Measurements from ENCODE around the gene DLL4. TPM values are rescaled to one million over a fixed set of nuclear protein-coding genes. Genes with fewer than 3 reads are reported as not detected.
"Not testable (repeated sequence)": the region's sequence is repeated elsewhere in the genome, so short reads cannot be mapped to it uniquely, and the experiment has no call there.

DLL4 gene
- total RNA-seq, 1 donor from 2014 or later, result 6.5 TPM

- peaks cover 10% of the 10 kb centered on the region for H3K36me3 Mint-ChIP-seq (ENCODE audit: insufficient read depth)
- TF ChIP-seq, protein P1, sequence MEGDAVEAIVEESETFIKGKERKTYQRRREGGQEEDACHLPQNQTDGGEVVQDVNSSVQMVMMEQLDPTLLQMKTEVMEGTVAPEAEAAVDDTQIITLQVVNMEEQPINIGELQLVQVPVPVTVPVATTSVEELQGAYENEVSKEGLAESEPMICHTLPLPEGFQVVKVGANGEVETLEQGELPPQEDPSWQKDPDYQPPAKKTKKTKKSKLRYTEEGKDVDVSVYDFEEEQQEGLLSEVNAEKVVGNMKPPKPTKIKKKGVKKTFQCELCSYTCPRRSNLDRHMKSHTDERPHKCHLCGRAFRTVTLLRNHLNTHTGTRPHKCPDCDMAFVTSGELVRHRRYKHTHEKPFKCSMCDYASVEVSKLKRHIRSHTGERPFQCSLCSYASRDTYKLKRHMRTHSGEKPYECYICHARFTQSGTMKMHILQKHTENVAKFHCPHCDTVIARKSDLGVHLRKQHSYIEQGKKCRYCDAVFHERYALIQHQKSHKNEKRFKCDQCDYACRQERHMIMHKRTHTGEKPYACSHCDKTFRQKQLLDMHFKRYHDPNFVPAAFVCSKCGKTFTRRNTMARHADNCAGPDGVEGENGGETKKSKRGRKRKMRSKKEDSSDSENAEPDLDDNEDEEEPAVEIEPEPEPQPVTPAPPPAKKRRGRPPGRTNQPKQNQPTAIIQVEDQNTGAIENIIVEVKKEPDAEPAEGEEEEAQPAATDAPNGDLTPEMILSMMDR (IDR thresholded peaks at IDR 0.05; ENCODE audit: unreplicated experiment), result no peak
- peaks cover 33% of the 10 kb centered on the region for H3K27me3 Mint-ChIP-seq
- no peak for DNase-seq (ENCODE audit: low spot score, unreplicated experiment)
- H3K27ac Mint-ChIP-seq, result peak overlapping the region; percentile 51
- H3K4me1 Mint-ChIP-seq (ENCODE audit: low read depth), result peaks cover 12% of the 10 kb centered on the region
- H3K4me3 Mint-ChIP-seq (ENCODE audit: low read depth), result peak overlapping the region; percentile 18
- peaks cover 9% of the 10 kb centered on the region for H3K9me3 Mint-ChIP-seq (ENCODE audit: low read depth)
These were observed 30.4 kb downstream of the DLL4 start for GRCh38 chr15:40959331-40960141.

DNA sequence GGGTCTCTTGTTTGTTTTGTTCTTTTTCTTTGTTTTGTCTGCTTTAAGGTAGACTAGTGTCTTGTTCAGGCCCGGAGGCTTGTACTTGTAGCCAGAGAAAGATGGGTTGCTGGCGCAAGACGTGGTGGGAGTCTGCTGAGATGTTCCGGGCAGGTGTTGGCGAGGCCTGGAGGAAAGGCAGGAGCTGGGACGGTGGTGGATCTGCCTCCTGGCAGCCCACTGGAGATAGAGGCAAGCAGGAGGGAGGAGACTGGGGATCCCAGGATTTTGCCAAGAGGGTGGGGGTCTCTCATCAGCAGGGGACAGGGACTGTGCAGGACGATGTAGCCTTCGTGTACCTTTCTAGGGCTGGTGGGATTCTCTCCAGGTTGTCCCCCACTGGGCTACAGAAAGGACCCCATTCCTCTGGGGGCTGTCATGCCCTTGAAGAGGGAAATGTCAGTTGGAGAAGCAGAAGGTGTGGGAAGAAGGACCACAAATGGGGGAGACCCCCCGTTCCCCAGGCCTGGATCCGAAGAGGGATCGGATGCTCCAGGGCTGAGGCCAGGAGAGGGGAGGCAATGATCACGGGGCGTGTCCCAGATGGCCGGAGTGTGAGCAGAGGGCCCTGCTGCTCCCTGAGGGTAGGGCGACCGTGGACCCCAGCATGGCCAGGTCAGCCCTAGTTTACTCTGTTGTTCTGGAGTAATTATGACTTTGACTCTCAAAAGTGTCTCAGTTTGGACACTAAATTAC, 31.2 kb downstream of the DLL4 start:
- no peak overlapping the region for H3K4me3 Mint-ChIP-seq (ENCODE audit: low read depth)
- DNase-seq (ENCODE audit: low spot score, unreplicated experiment), result no peak
- H3K4me1 Mint-ChIP-seq (ENCODE audit: low read depth), result peaks cover 14% of the 10 kb centered on the region
- H3K27me3 Mint-ChIP-seq, result peaks cover 32% of the 10 kb centered on the region
- TF ChIP-seq, protein P1 (IDR thresholded peaks at IDR 0.05; ENCODE audit: unreplicated experiment), result no peak
- H3K9me3 Mint-ChIP-seq (ENCODE audit: low read depth), result peaks cover 9% of the 10 kb centered on the region
- H3K27ac Mint-ChIP-seq, result peak overlapping the region; percentile 51
- H3K36me3 Mint-ChIP-seq (ENCODE audit: insufficient read depth), result peaks cover 10% of the 10 kb centered on the region

DNA sequence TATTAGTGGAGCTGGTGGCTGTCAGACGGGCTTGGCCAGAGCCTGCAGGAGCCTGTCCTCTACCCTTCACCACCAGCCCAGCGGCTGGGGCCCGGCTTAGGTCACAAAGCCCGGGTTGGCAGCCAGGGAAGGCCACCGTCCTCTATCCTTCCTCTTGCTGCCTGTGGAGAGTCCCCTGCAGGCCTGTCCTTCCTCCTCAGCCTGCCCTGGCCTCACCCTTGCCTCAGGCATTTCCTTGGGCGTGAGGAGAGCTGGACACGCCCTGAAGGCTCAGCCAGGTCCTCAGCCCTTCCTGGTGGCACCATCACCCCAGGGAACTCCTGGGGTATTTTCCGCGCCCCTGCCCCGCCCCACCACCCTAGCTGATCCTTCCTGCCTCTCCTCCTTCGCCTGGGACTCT, 31.8 kb downstream of the DLL4 start:
- DNase-seq (ENCODE audit: low spot score, unreplicated experiment), result no peak
- H3K36me3 Mint-ChIP-seq (ENCODE audit: insufficient read depth), result peaks cover 8% of the 10 kb centered on the region
- no peak overlapping the region for H3K27ac Mint-ChIP-seq
- peaks cover 30% of the 10 kb centered on the region for H3K27me3 Mint-ChIP-seq
- TF ChIP-seq, protein P1 (IDR thresholded peaks at IDR 0.05; ENCODE audit: unreplicated experiment), result no peak
- peaks cover 18% of the 10 kb centered on the region for H3K4me1 Mint-ChIP-seq (ENCODE audit: low read depth)
- H3K9me3 Mint-ChIP-seq (ENCODE audit: low read depth), result peaks cover 9% of the 10 kb centered on the region
- H3K4me3 Mint-ChIP-seq (ENCODE audit: low read depth), result no peak overlapping the region

DNA sequence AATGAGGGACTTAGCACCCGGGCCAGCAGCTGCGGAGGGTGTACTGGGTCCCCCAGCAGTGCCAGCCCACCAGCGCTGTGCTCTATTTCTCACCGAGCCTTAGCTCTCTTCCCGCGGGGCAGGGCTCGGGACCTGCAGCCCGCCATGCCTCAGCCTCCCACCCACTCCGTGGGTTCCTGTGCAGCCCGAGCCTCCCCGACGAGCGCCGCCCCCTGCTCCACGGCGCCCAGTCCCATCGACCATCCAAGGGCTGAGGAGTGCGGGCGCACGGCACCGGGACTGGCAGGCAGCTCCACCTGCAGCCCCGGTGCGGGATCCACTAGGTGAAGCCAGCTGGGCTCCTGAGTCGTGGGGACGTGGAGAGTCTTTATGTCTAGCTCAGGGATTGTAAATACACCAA, 32.6 kb downstream of the DLL4 start:
- peaks cover 25% of the 10 kb centered on the region for H3K27me3 Mint-ChIP-seq
- DNase-seq (ENCODE audit: low spot score, unreplicated experiment); H3K36me3 Mint-ChIP-seq (ENCODE audit: insufficient read depth); H3K9me3 Mint-ChIP-seq (ENCODE audit: low read depth); H3K27ac Mint-ChIP-seq; H3K4me3 Mint-ChIP-seq (ENCODE audit: low read depth): not testable (repeated sequence)
- H3K4me1 Mint-ChIP-seq (ENCODE audit: low read depth), result peaks cover 25% of the 10 kb centered on the region

GRCh38 chr15:40962317-40962716, 33.2 kb downstream of the DLL4 start:
- not testable (repeated sequence) for H3K9me3 Mint-ChIP-seq (ENCODE audit: low read depth); DNase-seq (ENCODE audit: low spot score, unreplicated experiment); H3K36me3 Mint-ChIP-seq (ENCODE audit: insufficient read depth); H3K4me3 Mint-ChIP-seq (ENCODE audit: low read depth); H3K27ac Mint-ChIP-seq
- Mint-ChIP-seq H3K4me1 (ENCODE audit: low read depth) (peaks cover 26% of the 10 kb centered on the region), H3K27me3 (peaks cover 25% of the 10 kb centered on the region)

- no peak for DNase-seq (ENCODE audit: low spot score, unreplicated experiment)
- H3K9me3 Mint-ChIP-seq (ENCODE audit: low read depth), result peaks cover 9% of the 10 kb centered on the region
- TF ChIP-seq, protein P1 (IDR thresholded peaks at IDR 0.05; ENCODE audit: unreplicated experiment), result no peak
- H3K4me3 Mint-ChIP-seq (ENCODE audit: low read depth), result no peak overlapping the region
- H3K27me3 Mint-ChIP-seq, result peaks cover 22% of the 10 kb centered on the region
- H3K27ac Mint-ChIP-seq, result no peak overlapping the region
- H3K36me3 Mint-ChIP-seq (ENCODE audit: insufficient read depth), result peaks cover 3% of the 10 kb centered on the region
- H3K4me1 Mint-ChIP-seq (ENCODE audit: low read depth), result peaks cover 26% of the 10 kb centered on the region
These were observed 34.1 kb downstream of the DLL4 start for GRCh38 chr15:40963201-40963600.

All from progenitor cell of endocrine pancreas (in vitro differentiated cells).